Activated T-cell treated with anti-CD3 and anti-CD28 coated beads for 4 hours (primary cell): Measurements from ENCODE around the gene DPYSL3.

Experiments
- DNase-seq: peaks from one replicate; pipeline ENCODE4 v3.0.0-alpha.2; 2020

DPYSL3 gene

GRCh38 chr5:147467973-147468508, 41.8 kb downstream of the DPYSL3 start:
- no peak for DNase-seq

DNA sequence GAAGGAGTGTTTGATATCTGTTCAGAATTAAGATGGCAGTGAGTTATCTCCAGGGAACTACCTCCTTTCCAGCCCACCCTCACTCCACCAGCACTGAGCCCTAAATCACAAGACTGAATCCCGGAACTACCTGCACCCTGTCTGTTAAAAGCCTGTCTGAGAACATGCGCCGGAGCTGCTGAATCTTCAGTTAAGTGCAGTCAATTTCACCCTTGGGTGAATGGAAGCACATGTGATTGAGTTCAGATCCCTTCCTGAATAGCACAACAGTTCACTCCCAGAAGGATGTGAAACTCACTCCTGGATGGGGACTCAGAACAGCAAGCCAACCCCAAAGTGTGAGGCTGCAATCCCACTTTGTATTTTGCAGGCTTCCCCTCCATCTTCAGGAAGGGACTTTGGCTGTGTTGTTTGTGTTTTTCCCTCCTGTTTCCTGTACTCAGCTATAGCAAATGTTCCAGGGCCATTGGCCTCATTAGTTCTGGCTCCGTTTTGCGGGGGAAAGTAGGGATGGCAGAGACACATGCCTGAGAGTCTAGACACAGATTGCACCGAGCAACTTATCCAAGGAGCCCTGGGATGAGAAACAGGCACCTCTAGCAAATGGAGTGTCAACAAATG, 43.4 kb downstream of the DPYSL3 start:
- no peak for DNase-seq

- no peak for DNase-seq
Measured at GRCh38 chr5:147465747-147466146, 44.1 kb downstream of the DPYSL3 start.

DNA sequence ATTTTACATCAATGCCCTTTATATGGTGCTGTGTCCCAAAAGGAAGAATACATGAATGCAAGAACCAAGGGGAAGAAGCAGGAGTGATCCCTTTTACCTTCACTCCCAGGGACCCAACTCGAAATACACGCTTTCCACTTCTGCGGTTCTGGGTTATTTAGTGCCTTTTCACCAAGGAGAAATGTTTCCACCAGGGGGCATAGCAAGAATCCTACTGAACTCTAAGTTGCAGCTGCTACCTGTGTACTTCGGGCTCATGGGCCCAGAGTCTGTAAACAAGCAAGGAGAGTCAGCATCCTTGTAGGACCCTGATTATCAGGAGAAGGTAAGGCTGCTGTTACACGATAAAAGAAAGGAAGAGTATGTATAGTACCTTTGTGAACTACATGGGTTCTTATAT, 45.7 kb downstream of the DPYSL3 start:
- DNase-seq: no peak

DNA sequence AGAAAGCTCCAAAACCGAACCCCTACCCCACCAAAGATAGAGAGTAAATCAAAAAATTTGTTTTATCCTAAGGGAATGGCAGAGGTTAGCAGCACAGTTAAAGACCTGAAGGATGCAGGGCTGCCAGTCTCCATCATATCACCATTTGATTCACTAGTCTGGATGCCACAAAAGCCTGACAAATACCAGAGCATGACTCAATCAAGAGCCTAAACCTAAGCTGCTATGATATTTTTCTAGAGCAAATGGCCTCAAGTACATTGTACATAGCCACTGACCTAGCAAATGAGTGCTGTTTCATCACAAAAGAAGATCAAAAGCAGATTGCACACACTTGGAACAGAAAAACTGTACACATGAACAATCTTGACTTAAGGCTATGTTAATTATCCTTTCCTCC, 48.0 kb downstream of the DPYSL3 start:
- no peak for DNase-seq

- no peak for DNase-seq
Measured at GRCh38 chr5:147460380-147460779, 49.5 kb downstream of the DPYSL3 start.

- no peak for DNase-seq
Measured at GRCh38 chr5:147458581-147458980, 51.3 kb downstream of the DPYSL3 start.

DNA sequence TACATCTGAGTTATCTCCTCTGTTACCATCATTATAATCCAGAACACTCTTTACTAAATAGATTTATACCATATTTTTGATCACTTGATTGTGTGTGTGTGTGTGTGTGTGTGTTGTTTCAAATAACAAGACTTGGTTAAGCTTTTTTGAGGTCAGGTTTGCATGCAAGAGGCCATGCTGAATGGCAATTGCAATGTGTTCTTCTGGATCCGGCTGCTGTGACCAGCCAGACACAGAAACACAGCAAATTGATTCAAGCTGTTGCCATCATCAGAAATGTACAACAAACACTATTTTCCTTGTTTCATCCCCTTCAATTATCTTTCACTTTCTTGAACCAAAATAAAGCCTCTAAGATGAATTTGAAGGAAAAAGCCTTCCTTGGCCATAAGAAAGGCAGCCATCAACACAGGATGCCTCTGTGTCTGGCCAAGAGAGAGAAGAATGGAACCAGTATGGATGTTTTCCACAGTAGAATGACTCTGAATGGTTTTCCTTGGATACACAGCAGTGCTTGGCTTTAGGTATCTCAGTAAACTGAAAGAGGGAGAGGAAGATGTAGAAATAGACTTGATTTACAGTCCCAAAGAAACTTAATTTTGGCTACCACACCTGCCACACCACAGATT, 53.9 kb downstream of the DPYSL3 start:
- DNase-seq: no peak

DNA sequence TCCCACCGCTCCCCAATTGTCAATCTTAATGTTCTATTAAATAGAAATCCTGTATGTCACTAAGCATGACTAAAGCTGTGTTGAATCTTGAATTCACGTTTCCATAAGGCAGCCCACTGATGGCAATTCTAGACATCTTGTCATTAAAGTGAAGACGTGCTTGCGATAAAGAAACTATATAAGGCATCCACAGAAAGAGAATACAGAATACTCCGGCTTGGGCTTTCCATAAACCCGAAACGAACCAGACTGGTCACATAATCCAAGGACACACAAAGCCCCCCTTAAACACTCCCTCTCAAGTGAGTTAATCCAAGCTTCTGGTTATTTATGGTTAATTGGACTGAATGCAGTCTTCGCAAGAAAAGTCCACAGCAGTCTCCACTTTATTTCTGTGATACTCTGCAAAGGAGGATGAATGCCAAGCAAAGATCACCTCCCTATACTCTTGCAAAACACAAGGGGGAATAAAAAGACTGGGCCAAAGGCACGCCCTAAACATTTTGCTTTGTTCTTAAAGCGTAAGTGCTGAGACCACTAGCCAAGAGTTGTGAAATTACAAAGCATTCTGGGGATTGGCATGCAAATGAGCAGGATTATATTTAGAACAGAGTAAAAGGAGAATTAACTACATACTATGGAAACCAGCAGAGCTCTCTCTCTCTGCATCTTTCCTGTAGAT, 54.7 kb downstream of the DPYSL3 start:
- DNase-seq: no peak

GRCh38 chr5:147453875-147454814, 55.7 kb downstream of the DPYSL3 start:
- DNase-seq: peak; percentile 52

DNA sequence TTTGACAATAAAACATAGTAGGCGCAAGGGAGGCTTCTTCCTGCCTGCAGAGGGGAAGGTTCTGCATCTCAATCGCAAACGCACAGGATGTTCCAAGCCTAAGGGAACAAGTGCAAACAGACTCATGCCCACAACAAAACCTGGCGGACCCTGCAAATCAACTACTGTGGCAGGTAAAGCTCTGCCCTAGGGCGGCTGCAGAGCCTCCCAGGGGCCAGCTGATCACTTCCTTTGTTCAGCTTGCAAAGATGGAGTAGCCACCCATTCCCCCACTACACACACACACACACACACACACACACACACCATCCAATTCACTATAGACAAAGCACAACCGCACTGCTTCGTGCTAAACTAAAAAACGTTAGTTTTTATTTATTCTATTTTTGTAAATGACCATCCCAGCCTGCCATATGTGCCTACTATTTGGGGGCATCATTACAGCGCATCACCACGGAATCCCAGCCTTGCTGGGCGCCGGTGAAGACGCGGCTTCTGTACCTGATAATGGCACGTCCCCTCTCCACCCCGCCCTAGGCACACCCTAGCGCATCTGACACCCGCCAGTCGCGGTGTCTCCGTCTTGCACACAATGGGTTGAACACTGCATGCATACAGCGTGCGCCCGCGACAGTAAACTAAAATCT, 57.6 kb downstream of the DPYSL3 start:
- no peak for DNase-seq

GRCh38 chr5:147451193-147451592, 58.7 kb downstream of the DPYSL3 start:
- no peak for DNase-seq

DNA sequence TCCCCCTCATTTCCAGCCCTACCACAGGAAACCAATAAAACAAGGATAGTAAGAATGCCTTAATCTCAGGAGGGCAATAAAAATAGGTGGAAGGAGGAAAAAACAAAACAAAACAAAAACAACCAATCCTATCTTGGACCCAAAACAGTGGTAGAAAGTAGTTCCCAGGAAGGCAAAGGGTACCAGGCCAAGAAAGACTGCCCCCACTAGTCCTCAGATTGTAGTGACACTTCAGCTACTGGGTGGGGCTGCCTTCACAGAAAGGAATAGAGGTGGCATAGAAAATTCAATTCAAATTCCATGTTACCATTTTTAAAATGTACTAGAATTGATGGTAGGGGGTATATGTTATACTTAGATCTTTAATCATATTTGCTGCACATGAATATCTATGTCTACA, 59.3 kb downstream of the DPYSL3 start:
- no peak for DNase-seq

DNA sequence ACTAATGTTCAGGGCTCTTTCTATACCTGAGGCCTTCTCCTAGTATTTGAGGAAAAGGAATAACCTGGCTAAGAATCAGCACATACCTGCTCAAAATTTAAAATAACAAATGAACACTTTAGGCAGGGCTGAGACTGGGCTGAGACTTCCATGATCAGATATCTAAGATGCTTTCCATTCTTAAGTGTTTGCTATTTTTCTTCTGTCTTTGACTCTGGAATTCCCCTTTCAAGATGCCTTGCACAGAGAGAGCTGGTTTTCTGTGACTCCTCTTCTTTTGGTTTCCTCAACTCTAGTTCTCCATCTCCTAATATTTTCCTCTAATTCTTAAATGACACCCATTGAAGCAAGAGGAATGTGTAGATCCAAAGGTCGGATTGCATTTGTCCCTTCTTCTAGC, 61.1 kb downstream of the DPYSL3 start:
- no peak for DNase-seq

DNA sequence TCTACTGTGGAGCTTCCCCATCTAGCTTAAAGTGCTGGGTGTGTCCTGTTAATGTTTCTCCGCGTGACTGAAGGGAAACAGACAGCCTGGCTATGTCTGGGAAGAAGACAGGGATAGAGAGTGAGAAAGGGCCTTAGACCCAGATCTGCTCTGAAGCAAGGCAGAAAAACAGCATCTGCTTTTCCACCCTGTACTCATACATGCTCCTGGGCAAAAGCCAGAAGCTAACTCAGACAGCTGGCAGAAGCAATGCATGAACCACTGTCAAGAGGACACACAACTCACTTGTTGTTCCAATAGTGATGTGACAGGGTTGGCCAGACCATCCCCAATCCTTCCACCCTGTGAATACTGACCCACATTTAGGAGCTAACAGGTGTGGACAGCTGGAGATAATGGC, 63.3 kb downstream of the DPYSL3 start:
- no peak for DNase-seq

DNA sequence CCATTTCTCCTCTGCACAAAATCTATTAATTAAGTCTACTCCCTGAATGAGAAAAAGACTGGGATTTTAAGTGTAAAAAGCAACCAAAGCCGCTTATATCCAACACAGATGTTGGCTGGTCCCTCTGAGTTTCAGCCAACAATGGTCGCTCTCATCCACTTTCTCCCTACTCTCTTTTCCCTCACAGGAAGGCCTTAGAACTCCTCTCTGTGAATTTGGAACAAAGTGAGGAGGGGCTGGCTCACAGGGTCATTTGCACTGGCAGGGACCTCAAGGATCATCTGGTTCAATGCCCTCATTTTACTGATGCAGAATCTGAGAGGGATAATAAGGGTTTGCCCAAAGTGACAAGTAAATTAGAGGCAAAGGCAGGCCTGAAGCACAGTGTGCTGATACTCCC, 64.0 kb downstream of the DPYSL3 start:
- no peak for DNase-seq

DNA sequence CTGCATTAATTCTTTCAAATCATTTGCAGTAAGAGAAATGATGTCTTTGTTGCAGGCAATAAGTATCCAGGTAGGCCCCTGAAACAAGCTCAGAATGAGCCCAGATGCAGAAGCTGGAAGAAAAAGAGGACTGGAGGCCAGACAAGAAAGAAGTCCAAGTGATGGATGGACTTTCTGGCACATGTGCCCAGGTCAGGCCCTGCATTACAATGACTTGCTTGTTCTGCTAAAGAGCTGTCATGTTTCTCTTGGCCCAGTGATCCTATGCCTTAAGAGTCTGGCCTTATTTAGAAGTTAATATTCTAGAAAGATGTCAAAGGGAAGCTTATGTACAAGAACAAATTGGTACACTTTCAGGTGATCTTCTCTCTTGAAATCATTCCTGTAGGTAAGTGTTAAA, 64.8 kb downstream of the DPYSL3 start:
- DNase-seq: no peak

DNA sequence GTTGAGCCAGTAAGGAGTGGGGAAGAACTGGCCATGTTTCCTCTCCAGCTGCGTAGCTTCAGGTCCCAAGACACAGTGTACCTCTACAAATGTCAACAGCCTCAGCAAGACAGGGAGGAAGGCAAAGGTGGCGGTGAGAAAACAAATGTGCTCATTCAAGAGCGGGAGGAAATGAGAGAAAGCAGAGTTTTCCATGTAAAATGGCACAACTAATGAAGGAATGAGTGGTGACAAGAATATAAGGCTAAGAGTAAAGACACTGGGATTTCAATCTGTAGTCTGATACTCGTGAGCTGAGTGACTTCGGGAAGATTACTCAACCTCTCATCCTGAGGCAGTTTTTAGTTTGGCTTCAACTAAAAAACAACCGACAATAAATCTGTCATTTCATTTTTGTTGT, 67.6 kb downstream of the DPYSL3 start:
- DNase-seq: no peak

DNA sequence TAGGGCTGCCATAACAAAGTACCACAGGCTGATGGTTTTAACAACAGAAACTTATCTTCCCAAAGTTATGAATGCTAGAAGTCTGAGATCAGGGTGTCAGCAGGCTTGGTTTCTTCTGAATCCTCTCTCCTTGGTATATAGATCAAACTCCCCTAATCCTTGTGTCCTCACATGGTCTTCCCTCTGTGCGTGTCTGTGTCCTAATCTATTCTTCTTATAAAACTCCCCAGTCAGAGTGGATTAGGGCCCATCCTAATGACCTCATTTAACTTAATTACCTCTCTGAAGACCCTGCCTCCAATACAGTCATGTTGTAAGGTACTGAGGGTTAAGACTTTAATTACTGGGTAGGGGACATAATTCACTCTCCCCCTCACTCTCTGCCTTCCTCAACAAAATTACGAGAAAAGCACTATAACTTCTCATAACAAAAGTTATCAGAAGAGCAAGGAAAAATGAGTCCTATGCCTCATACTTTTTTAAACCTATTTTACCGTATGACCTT, 68.6 kb downstream of the DPYSL3 start:
- no peak for DNase-seq

- no peak for DNase-seq
Measured at GRCh38 chr5:147439254-147439653, 70.6 kb downstream of the DPYSL3 start.

GRCh38 chr5:147437161-147437596, 72.7 kb downstream of the DPYSL3 start:
- DNase-seq: no peak

DNA sequence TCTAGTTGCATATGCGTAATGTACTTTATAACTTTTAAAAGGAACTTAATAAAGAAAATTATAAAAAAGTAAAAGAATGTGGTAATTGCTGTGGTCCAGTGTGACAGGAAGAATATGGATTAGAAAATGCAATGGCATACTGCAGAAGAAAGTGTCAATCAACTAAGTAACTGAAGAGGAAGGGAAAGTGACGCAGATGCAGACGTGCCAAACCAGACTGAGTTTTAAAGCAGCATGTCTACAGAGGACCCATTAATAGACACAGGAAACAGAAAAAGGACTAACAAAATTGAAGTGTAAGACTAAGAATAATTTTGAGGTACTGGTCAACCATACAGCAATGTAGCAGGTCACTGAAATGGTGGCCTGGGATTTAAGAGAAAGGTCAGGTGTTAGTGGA, 73.3 kb downstream of the DPYSL3 start:
- DNase-seq: no peak
